Measurements from ENCODE around the gene MRPL1.
"Not testable (repeated sequence)": the region's sequence is repeated elsewhere in the genome, so short reads cannot be mapped to it uniquely, and the experiment has no call there.

The MRPL1 gene

DNA sequence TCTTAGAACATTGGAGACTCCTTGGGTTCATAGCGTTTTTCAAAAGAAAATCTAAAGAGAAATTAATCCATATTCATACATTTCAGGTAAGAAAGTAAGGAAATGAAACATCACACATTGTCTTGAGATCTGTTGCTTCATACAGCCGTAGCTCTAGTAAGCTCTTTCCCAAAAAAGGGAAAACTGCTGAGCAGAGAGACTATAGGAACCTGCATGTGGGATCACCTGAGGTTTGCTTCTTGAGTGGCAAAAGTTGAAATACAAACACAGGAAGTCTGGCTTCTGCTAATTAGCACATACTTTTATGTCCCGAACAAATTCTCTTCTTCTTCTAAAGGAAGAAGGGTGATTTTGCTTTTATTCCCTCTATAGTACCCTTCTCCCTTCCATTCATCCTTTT is 57.7 kb downstream of the MRPL1 start:
- DNase-seq, result no peak

DNA sequence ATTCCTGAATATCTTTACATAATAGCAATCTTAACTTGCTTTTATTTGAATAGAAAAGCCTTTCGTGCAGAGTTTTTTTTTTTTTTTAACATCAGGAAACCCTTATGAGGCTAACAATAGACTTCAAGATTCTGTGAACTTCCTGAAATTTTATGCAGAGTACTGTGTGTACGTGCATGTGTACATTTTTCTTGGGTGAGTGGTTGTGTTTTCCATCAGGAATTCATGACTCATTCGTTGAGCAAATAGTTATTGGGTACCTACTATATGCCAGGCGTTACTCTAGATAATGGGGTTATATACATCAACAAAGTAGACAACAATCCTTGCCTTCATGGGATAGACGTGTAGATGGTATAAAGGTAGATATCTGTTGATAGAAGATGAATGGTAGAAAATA is 59.1 kb downstream of the MRPL1 start:
- no peak for DNase-seq

DNA sequence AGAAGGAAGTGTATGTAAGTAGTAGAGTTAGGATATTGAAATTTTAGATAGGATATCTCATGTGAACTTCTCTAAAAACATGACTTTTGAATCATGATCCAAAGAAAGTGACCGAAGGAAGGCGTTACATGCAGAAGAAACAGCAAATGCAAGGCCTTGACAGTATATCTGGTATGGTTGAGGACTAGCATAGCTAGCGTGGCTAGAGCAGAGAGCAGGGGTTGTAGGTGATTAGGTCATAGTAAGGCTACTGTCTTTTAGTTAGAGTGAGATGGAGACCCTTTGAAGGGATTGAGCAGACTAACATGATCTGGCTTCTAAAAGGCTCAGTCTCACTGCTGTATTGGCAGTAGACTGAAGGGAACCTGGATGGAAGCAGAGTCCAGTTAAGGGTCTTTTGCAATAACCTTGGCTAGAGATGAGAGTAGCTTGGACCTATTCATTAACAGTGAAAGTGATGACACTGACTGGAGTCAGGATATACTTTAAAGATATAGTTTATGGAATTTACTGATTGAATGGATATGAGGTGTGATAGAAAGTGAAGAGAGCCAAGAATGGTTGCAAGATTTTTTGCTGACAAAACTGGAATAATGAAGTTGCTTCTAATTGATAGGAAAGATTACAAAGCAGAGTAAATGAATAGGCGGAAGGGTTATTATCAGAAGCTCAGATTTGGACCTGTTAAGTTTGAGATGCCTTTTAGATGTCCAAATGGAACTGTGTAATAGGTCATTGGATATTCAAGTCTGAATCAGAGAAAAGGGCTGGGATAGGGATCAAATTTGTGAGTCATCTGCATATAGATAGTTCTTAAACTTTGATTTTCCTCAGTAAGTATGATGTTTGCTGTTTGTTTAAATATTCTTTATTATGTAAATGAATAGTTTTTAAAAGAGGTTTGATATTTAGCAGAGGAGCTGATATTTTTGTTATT is 59.8 kb downstream of the MRPL1 start:
- no peak for DNase-seq

DNA sequence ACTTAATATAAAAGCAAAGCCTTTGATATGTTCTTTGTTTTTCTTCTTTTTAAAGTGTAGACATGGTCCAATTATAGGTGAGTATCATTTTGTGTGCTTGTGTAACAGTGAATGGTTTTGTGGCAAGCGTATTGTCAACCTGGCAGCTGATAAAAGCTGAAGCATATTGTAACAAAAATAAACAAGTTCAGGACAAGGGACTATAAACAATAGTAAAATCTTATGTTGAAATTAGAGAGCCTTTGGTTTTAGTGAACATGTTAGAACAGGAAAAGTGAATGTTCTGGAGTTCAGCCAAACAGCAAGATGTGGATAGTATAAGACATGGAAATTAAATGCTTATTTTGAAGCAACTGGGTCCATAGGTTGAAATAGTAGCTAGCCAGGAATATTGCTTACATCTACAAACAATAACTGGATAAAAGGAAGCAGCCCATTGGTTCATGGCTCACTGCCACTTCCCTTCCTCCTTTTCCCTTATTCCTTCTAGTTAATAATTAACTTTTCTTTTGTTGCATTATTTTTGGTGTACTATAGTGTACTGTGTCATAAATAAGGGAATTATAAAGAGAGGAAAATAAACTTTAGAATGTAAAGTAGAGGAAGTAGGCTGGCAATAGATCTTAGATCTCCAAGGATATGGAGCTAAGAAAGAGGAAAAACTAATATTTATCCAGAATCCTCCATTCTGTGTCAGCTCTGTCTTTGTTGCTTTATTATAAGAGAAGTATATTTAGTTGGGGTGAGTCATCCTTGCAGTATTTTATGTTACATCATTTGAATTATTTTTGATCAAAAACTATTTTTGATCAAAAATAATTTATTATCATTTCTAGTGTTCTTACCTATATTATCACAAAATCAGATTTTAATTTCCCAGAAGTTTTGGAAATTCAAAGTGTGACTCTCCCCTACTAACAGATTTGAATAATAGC is 65.6 kb downstream of the MRPL1 start:
- no peak for DNase-seq

DNA sequence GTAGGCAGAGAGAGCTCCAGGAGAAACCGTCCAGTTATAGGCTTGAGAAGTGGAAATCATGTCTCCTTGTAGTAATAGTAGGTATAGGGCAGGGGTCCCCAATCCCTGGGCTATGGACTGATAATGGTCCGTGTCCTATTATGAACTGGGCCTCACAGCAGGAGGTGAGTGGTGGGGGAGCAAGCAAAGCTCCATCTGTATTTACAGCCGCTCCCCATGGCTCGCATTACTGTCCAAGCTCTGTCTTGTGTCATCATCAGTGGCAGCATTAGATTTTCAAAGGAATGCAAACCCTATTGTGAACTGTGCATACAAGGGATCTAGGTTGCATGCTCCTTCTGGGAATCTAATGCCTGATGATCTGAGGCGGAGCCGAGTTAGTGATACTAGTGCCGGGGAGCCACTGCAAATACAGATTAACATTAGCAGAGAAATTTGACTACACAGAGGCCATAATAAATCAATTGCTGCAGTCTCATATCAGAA is 67.6 kb downstream of the MRPL1 start:
- DNase-seq, result no peak

DNA sequence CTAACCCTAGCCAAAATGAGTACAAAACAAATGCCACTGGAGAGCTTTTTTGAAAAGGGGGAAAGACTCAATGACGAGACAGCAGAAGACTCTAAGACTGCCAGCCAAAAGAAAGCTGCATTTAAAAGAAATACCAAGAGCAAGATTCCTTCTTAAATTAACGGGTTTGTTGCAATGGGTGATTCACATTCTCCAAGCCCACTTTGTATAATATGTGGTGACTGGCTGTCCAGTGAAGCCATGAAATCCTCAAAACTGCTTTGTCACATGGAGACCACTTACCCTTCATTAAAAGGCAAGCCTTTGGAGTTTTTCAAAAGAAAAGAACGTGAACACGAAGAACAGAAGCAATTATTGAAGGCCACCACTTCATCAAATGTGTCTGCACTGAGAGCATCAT is 68.2 kb downstream of the MRPL1 start:
- no peak for DNase-seq

DNA sequence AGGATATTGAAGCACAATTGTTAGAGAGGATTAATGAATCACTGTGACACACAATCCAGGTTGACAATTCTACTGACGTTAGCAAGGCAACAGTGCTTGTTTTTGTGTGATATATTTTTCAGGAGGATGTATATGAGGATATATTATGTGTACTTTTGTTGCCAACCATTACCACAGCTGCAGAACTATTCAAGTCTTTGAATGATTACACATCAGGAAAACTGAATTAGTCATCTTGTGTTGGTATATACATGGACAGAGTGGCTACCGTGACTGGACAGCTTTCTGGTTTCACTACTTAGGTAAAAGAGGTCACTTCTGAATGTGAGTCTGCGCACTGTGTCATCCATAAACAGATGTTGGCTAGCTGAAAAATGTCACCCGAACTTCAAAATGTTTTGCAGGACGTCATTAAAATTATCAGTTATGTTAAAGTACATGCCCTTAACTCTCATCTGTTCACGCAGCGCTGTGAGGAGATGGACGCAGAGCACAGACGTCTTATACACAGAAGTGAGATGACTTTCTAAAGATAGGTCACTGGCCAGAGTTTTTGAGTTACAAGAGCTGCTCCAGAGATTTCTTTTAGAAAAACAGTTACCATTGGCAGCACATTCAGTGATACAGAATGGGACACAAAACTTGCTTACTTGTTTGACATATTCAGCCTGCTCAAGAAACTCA is 69.0 kb downstream of the MRPL1 start:
- DNase-seq, result no peak

DNA sequence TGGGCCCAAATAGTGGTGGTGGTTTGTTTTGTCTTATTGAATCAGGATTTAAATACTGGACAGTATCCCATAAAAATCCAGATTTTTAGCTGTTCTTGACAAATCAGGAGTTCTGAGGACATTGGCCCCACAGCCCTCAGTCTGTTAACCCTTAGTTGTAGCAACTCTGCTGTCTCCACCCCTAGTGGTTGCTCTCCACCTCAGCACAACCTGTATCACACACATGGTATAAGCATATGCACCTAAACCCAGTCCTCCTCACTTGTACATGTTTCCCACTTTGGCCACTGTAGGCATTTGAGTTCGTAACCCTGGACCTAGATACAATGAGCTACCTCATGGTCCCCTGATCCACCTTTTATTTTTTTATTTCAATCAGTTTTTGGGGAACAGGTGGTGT is 75.9 kb downstream of the MRPL1 start:
- DNase-seq, result no peak

DNA sequence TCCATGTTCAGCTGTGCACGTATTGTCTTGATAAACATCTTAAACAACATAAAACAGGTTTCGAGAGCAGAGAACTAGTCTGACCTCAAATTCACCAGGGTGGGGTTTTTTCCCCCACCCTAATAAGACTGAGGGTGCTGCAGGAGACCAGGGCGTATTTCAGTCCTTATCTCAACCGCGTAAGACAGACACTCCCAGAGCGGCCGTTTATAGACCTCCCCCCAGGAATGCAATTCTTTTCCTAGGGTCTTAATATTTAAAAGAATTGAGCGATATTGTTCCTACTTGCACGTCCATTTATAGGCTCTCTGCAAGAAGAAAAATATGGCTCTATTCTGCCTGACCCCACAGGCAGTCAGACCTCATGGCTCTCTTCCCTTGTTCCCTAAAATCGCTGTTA is 83.3 kb downstream of the MRPL1 start:
- not testable (repeated sequence) for DNase-seq

DNA sequence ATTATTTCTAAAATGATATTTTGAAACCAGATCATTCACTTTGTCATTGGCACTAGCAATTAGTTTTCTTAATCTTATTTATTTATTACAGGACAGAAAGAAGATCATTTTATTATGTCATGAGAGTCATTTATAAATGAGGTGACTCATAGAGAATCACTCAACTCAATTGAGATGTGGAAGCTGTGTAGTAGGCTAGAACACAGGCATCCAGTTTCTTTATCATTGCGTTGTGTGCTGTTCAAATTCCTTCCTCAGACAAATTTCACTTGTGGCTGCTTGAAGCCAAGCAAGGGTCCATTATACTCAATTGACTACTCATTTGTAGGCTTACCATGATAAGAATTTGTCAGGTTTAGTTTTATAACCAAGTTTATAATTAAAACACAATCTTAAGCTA is 87.6 kb downstream of the MRPL1 start:
- no peak for DNase-seq

DNA sequence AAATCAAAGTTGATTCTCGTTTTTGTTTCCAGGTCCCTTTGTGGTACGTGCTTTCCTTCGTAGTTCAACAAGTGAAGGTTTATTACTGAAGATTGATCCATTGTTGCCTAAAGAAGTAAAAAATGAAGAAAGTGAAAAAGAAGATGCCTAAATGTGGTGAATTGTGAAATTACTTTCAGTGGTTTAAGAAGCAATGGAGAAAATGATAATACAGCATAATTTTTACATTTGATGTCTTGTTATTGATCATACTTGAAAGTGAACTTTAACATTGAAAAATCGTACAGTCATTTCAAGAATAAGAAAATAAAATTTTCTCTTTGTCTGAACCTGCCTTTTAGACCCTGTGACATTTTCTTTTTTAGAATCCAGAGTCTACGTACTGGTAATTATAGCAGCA is 89.8 kb downstream of the MRPL1 start:
- DNase-seq, result no peak

DNA sequence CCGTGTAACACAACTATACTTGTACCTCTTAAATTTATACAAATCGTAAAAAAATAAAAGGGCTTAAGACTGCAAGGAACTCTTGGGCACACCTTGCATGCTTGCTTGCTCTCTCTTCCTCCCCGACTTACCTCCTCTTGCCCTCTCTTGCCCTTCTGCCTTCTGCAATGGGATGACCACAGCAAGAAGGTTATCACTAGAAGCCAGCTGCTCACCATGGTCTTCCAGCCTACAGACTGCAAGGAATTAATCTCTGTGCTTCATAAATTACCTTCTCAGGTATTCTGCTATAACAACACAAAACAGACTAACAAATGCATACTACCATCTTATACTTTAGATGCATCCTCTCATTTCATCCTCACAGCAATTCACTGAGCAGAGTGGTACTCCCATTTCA is 92.1 kb downstream of the MRPL1 start:
- DNase-seq, result no peak

DNA sequence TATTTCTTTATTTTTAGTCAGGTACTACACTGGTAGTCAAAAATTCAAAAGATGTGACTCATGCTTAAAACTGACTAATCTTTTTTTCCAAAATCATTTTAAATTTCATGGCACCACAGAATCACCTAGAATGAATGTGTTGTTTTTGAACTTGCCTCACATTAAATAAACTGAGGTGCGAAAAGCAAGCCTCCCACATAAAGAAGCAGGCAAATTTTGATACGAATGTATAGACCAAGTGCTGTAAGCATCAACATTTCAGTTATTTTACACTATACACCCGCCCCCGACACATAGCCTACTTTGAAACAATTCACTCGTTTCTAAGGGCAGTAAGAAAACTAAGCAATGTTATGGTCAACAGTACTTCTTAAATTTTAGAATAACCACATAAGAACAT is 94.3 kb downstream of the MRPL1 start:
- no peak for DNase-seq

DNA sequence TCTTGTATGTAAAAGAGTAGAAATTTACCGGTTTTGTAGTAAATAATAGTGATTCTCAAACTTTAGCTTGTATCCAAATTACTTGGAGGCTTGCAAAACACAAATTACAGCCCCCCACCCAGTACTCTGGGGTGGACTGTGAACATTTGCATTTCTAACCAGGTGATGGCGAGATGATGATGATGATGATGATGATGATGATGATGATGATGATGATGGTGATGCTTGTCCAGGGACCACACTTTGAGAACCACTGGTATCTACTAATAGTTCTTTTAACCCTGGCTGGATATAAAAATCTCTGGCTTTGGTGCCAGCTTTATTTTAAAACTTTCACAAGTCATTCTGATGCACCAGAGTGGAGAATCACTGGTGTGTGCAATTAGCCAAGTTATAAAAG is 96.3 kb downstream of the MRPL1 start:
- no peak for DNase-seq

DNA sequence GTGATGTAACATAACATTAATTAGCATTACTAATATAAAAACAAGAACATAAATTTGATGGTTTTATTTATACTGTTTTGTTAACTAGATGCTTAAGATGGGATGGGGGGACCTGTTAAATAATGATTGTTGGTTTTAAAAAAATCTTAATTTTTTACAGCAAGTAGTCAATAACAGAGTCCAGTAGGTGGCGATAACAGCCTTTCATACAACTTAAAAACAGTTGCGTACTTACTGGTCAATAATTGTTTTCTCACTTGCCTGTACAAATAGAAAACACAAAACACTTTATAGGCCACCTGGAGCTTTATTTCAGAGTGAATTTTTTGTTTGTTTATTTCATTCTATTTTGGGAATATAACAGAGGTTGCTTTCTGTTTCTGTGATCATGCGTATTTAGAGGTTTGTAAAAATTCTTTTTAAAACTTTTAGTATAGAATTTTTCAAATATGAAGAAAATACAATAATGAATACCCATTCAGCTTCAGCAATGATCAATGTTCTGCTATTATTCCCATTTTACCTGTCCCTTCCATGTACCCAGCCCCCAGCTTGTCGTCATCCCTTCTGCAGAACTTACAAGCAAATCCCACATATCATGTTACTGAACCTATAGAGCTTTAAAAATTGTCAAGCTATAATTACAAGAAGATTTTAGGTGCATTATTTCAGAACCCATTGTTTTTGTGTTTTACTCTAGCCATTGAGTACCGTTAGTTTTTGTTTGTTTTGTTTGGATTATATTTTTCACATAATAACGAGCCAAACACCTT is 97.1 kb downstream of the MRPL1 start:
- peak; percentile 38 for DNase-seq

DNA sequence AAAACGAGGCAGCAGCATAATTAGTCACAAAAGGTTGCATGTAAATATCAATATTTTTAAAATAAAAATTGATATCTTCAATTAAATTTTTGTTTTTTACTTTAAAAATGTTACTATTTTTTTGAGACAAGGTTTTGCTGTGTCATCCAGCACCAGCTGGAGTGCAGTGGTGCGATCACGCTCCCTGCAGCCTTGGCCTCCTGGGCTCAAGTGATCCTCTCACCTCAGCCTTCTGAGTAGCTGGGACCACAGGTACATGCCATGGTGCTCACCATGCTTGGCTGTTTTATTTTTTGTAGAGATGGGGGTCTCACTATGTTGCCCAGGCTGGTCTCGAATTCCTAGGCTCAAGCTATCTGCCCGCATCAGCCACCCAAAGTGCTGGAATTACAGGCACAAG is 97.7 kb downstream of the MRPL1 start:
- DNase-seq, result no peak

DNA sequence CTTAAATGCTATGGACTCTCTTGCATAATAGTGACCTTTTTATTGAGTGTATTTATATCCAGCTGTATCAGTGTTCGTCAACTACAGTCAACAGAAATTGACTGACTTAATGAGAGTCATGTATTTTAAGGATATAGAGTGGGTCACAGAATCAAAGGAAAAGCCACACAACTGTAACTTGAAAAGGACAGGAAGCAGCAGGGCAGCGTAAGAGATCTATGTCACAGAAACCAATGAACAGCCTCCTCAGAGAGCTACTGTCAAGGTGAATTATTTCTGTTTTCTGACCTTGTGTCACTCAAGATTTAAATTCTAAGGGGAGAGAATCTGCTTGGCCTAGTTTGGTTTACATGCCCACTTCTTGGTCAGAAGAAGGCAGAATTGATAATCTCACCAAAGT is 100.4 kb downstream of the MRPL1 start:
- DNase-seq, result no peak

DNA sequence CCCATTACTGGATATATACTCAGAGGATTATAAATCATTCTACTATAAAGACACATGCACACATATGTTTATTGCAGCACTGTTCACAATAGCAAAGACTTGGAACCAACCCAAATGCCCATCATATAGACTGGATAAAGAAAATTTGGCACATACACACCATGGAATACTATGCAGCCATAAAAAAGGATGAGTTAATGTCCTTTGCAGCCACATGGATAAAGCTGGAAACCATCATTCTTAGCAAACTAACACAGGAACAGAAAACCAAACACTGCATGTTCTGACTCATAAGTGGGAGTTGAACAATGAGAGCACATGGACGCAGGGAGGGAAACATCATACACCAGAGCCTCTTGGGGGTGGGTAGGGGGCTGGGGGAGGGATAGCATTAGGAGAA is 111.0 kb downstream of the MRPL1 start:
- not testable (repeated sequence) for DNase-seq

DNA sequence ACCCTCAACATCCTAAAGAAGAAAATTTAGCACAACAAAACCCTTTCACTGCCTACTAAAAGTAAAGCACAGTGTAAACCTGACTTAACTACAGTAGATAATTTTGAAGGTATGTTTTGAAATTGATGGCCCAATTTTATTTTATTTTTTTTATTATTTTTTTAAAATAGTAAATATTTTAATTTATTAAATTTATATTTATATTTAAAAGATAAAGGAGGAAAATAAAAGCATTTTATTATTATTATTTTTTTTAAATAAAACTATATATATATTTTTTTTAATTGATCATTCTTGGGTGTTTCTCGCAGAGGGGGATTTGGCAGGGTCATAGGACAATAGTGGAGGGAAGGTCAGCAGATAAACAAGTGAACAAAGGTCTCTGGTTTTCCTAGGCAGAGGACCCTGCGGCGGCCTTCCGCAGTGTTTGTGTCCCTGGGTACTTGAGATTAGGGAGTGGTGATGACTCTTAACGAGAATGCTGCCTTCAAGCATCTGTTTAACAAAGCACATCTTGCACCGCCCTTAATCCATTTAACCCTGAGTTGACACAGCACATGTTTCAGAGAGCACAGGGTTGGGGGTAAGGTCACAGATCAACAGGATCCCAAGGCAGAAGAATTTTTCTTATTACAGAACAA is 120.4 kb downstream of the MRPL1 start:
- not testable (repeated sequence) for DNase-seq

DNA sequence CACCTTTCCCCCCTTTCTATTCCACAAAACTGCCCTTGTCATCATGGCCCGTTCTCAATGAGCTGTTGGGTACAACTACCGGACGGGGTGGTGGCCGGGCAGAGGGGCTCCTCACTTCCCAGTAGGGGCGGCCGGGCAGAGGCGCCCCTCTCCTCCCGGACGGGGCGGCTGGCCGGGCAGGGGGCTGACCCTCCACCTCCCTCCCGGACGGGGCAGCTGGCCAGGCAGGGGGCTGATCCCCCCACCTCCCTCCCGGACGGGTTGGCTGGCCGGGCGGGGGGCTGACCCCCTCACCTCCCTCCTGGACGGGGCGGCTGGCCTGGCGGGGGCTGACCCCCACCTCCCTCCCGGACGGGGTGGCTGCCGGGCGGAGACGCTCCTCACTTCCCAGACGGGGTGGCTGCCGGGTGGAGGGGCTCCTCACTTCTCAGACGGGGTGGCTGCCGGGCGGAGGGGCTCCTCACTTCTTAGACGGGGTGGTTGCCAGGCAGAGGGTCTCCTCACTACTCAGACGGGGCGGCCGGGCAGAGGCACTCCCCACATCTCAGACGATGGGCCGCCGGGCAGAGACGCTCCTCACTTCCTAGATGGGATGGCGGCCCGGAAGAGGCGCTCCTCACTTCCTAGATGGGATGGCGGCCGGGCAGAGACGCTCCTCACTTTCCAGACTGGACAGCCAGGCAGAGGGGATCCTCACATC is 121.1 kb downstream of the MRPL1 start:
- not testable (repeated sequence) for DNase-seq

DNA sequence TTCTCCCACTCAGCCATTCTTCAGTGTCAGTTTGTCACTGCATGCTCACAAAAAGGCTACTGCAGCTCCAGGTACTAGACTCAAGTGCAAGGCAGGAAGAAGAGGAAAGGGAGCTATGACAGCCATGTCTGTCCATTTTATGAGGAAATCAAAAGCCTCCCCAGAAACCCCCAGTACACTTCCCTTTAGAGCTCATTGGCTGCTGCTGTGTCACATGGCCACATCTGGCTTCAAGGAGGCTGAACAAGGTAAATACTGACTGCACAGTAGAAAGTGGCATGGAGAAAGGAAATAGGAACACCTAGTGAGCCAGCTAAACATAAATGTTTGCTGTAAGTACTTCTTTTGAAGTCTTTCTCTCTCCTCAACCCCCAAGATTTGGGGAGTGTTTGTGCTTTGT is 127.3 kb downstream of the MRPL1 start:
- DNase-seq, result no peak

Measured in CD4-positive, alpha-beta T cell treated with Interleukin-10 for 1 hour (primary cell).